Osteoblast (primary cell): ENCODE results near the gene MAN2B2. TPM values are rescaled to one million over a fixed set of nuclear protein-coding genes. Genes with fewer than 3 reads are reported as not detected.

ENCODE experiments used
- DNase-seq: peaks from one replicate; pipeline ENCODE4 v3.0.0; 2011; ENCODE audit warnings: low spot score, mixed read lengths; ENCODE audit not compliant: insufficient read length; ENCODE audit errors: missing footprints
- H2AFZ ChIP-seq: 2 replicates; pipeline ENCODE4 v1.6.0; 2011; ENCODE audit warnings: mild to moderate bottlenecking, low read length
- H3K27ac ChIP-seq: 2 replicates; pipeline ENCODE4 v1.5.1; 2011; ENCODE audit warnings: mild to moderate bottlenecking, low read depth, low read length, moderate library complexity
- H3K27me3 ChIP-seq: 2 replicates; pipeline ENCODE4 v1.6.0; 2012; ENCODE audit warnings: mild to moderate bottlenecking, control low read depth, inconsistent platforms, low read length, moderate library complexity; ENCODE audit not compliant: insufficient read depth
- H3K36me3 ChIP-seq: 2 replicates; pipeline ENCODE4 v1.5.1; 2011; ENCODE audit warnings: mild to moderate bottlenecking, low read length, control low read depth, moderate library complexity; ENCODE audit not compliant: insufficient read depth
- H3K4me1 ChIP-seq: 2 replicates; pipeline ENCODE4 v1.5.1; 2011; ENCODE audit warnings: mild to moderate bottlenecking, low read length, control low read depth, moderate library complexity; ENCODE audit not compliant: insufficient read depth
- H3K4me2 ChIP-seq: 2 replicates; pipeline ENCODE4 v1.6.0; 2011; ENCODE audit warnings: mild to moderate bottlenecking, low read length; ENCODE audit not compliant: insufficient read depth
- H3K4me3 ChIP-seq: fragments of 200-600 bp; sonication (generic); 3 replicates; pipeline ENCODE4 v1.5.1; 2012; ENCODE audit warnings: mild to moderate bottlenecking, low read length, inconsistent platforms; ENCODE audit not compliant: insufficient read depth
- H3K79me2 ChIP-seq: 2 replicates; pipeline ENCODE4 v1.6.0; 2012; ENCODE audit warnings: mild to moderate bottlenecking, low read length, control low read depth, inconsistent platforms; ENCODE audit not compliant: insufficient read depth
- H3K9me3 ChIP-seq: 2 replicates; pipeline ENCODE4 v1.5.1; 2011; ENCODE audit warnings: low read depth, low read length, control low read depth
- H4K20me1 ChIP-seq: 2 replicates; pipeline ENCODE4 v1.6.0; 2012; ENCODE audit warnings: mild to moderate bottlenecking, low read length, control low read depth; ENCODE audit not compliant: insufficient read depth
- total RNA-seq: library from RNA; depleted of rRNA; stranded (reverse); fragments of >200 nt; gene quantifications from 2 replicates; pipeline ENCODE4 v1.2.3, GENCODE V29; 2012
- TF ChIP-seq, protein P1 (sequence below): IDR thresholded peaks from 2 replicates; pipeline ENCODE4 v1.5.1; 2011; ENCODE audit warnings: mild to moderate bottlenecking, low read depth, low read length, moderate library complexity; ENCODE audit errors: extremely low read depth

MAN2B2 gene
- total RNA-seq, 1 donor: 28.2 TPM

DNA sequence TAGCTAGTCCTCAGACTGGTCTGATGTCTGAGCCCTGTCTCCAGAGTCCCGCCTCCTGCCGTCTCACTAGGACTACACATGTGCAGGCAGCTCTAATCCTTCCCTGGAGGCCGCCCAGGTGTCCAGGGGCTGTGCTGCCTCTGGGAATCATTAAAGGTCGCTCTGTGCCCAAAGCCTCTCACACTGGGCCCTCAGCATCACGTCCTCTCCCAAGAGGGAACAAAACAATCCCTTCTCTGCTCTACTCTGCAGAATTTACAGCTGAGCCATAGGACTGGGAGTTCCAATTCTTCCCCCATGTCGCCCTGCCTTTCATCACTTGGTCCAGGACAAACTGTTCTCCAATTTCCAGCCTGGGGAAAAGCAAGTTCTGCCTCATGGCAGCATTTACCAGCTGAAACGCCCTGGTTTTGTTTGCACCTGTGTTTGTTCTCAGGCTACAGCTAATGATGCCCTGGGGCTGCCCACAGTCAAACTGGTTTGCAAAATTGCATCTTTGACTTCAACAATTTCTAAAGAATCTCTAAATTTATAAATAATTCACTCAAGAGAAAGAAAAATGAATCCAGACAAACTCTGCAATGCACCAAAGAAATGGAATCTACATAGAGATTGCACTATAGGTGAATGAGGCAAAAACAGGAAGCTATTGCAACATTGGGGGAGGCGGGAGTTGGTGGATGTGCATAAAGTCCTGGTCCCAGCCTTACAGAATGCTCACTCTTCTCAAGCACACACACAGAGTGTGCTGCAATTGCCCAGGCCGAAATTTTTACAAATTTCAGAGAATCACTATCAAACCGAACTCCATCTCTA is 58.3 kb downstream of the MAN2B2 start:
- no peaks in the 10 kb centered on the region for H3K4me1 ChIP-seq
- H3K36me3 ChIP-seq: no peaks in the 10 kb centered on the region
- no peaks in the 10 kb centered on the region for H3K9me3 ChIP-seq
- no peaks in the 10 kb centered on the region for H3K27me3 ChIP-seq
- H3K4me3 ChIP-seq: no peak overlapping the region
- H3K79me2 ChIP-seq: no peaks in the 10 kb centered on the region
- DNase-seq: no peak
- H3K27ac ChIP-seq: no peak overlapping the region
- H4K20me1 ChIP-seq: no peaks in the 10 kb centered on the region
- no peak overlapping the region for H2AFZ ChIP-seq
- TF ChIP-seq, protein P1, sequence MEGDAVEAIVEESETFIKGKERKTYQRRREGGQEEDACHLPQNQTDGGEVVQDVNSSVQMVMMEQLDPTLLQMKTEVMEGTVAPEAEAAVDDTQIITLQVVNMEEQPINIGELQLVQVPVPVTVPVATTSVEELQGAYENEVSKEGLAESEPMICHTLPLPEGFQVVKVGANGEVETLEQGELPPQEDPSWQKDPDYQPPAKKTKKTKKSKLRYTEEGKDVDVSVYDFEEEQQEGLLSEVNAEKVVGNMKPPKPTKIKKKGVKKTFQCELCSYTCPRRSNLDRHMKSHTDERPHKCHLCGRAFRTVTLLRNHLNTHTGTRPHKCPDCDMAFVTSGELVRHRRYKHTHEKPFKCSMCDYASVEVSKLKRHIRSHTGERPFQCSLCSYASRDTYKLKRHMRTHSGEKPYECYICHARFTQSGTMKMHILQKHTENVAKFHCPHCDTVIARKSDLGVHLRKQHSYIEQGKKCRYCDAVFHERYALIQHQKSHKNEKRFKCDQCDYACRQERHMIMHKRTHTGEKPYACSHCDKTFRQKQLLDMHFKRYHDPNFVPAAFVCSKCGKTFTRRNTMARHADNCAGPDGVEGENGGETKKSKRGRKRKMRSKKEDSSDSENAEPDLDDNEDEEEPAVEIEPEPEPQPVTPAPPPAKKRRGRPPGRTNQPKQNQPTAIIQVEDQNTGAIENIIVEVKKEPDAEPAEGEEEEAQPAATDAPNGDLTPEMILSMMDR: no peak
- no peak overlapping the region for H3K4me2 ChIP-seq

DNA sequence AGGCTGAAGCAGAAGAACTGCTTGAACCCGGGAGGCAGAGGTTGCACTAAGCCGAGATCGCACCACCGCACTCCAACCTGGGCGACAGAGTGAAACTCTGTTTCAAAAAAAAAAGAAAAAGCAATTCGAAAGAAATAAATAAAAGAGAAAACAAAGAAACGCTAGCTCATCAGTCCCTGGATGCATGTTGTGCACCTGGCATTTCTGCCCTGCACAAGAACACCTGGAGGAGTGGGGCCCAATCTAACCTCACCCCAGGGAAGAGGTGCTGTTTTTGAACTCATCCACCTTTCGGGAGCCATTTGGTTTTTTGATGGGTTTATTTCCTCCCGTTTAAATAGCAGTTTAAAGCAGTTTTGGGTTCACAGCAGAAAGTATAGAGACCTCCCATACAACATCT is 59.8 kb downstream of the MAN2B2 start:
- Histone ChIP-seq H3K79me2 (no peaks in the 10 kb centered on the region), H3K9me3 (no peaks in the 10 kb centered on the region), H3K4me1 (peaks cover under 1% of the 10 kb centered on the region), H3K27ac (no peak overlapping the region), H3K4me2 (no peak overlapping the region), H2AFZ (no peak overlapping the region), H3K36me3 (no peaks in the 10 kb centered on the region), H3K4me3 (no peak overlapping the region), H3K27me3 (no peaks in the 10 kb centered on the region), H4K20me1 (no peaks in the 10 kb centered on the region)
- no peak for DNase-seq
- TF ChIP-seq, protein P1: no peak

DNA sequence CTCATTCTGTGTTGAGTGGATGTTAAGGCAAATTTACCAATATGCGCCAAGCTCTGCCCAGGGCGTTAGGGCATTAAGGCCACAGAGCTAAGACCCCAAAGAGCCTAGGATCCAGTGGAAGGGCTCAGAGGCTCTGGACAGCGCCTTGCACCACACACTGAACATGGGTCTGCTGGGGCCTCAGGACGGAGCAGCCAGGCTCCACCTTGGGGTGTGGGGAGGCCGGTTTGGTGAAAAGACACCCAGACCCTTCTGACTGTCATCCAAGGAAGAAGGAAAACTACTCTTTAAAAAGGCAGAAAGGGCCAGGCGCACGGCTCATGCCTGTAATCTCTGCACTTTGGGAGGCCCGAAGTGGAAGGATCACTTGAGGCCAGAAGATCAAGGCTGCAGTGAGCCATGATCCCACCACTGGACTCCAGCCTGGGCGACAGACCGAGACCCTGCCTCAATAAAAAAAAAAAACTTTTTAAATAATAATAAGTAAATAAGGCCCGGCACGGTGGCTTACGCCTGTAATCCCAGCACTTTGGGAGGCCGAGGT is 64.2 kb downstream of the MAN2B2 start:
- no peak for DNase-seq
- no peaks in the 10 kb centered on the region for H3K27me3 ChIP-seq
- H3K79me2 ChIP-seq: peaks cover 31% of the 10 kb centered on the region
- H3K36me3 ChIP-seq: peaks cover 15% of the 10 kb centered on the region
- no peak overlapping the region for H2AFZ ChIP-seq
- H3K27ac ChIP-seq: no peak overlapping the region
- H3K4me1 ChIP-seq: peaks cover 12% of the 10 kb centered on the region
- TF ChIP-seq, protein P1: no peak
- peaks cover 30% of the 10 kb centered on the region for H4K20me1 ChIP-seq
- no peak overlapping the region for H3K4me2 ChIP-seq
- H3K4me3 ChIP-seq: no peak overlapping the region
- no peaks in the 10 kb centered on the region for H3K9me3 ChIP-seq
